NCI-H1092 treated with DMSO at 0.1 percent for 48 hours (cell line): ENCODE results near the gene CFAP20DC.
"Not testable (repeated sequence)": the region's sequence is repeated elsewhere in the genome, so short reads cannot be mapped to it uniquely, and the experiment has no call there.

Experiments used
- DNase-seq: peaks from one replicate; lab custom pipeline; 2025; lab: John Stamatoyannopoulos, UW

CFAP20DC gene

DNA sequence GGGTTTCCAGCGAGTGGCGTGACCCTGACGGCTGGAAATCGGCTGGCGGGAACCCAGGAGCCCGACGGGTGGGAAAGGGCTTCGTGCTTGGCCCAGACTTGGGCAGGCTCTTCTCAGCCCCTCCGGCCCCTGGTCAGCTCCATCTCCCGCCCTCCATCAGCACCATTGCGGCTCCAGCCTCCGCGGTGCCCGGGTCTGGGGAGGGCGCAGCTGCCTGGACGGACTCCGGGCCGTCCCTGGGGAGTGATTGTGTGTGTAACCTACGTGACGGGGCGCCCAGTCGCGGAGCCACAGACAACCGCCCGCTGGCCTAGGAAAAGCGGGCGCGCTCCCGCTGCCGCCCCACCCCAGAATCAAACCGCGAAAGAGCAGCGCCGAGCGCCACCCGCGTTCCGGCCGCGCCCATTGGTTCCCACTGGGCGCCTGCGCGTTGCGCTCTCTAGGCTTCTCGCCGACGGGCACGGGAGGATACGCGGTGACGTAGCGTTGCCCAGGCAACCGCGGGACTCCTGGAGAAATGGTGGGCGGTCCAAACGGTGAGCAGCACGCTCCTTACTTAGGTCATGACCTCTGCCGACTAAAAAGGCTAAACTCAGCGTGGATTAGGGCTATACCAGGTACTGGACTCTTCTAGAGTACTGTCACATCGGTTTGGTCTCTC lies at the start of gene CFAP20DC:
Gene CFAP20DC, minus strand, starts transcription at position 355 of the 661 bp plus-strand sequence. CDS start 394 bp downstream, outside the sequence.
- peak; percentile 86 for DNase-seq

DNA sequence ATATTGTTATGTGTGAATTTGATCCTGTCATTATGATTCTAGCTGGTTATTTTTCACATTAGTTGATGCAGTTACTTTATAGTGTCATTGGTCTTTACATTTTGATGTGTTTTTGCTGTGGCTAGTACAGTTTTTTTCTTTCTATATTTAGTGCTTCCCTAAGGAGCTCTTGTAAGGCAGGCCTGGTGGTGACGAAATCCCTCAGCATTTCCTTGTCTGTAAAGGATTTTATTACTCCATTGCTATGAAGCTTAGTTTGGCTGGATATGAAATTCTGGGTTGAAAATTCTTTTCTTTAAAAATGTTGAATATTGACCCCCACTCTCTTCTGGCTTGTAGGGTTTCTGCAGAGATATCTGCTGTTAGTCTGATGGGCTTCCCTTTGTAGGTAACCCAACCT lies 48.7 kb upstream of the CFAP20DC start:
- DNase-seq: not testable (repeated sequence)

DNA sequence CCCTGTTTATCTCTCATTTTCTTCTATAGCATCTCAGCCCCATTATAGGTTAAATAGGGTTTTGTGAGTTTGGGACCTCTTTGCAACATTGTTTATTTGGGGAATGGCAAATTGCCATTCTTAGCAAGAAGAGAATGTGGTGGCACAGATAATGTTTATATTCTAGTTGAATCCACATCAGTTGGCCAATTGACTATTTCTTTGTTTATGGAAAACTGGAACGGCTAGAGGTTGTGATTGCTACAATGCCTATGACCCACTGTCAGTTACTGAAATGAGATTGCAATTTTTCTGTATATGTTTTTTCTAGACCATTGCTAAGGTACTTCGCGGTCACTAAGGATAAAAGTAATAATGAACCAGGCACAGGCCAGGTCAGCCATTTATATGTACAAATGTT lies 44.6 kb upstream of the CFAP20DC start:
- DNase-seq: no peak

- DNase-seq: no peak
Observed at GRCh38 chr3:59093521-59093920, 43.7 kb upstream of the CFAP20DC start.

DNA sequence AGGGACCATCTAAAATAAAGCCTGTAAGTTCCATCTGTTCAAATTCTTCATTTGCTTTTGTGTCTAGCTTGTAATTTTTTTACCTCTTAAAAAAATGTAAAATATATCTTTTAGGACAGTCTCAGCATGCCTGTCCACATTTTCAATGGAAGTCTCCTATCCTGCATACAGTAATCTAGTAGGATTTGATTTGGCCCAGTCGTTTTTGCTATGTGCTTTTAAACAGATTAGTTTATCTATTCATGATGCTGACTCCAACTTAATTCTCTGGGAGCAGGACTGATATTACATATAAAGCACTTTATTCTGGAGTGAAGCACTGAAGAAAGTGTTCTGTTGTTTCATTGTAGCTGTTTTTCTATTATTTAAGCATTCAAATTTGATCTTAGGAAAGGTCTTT lies 38.9 kb upstream of the CFAP20DC start:
- no peak for DNase-seq

GRCh38 chr3:59085976-59086375 lies 36.2 kb upstream of the CFAP20DC start:
- DNase-seq: no peak

DNA sequence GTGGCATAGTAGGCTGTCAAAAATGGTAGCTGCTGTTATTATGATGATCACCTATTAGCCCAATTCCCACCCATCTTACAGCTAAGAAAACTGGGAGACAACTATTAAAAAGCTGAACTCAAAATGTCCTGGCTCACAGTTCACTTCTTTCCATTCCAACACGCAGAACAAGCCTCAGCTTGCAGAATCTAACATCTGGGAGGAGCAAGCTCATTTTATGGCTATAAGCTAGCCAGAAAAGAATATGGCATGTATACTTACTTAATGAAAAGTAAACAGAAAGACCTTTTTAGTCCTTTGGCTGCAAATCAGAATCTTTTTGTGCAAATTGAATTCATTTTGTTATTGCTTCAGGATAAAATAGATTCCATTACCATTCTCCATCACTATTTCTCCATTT lies 34.8 kb upstream of the CFAP20DC start:
- DNase-seq: no peak

GRCh38 chr3:59082106-59082505 lies 32.3 kb upstream of the CFAP20DC start:
- no peak for DNase-seq

- DNase-seq: no peak
Observed at GRCh38 chr3:59081071-59081470, 31.2 kb upstream of the CFAP20DC start.

- DNase-seq: no peak
Observed at GRCh38 chr3:59079962-59080361, 30.1 kb upstream of the CFAP20DC start.

DNA sequence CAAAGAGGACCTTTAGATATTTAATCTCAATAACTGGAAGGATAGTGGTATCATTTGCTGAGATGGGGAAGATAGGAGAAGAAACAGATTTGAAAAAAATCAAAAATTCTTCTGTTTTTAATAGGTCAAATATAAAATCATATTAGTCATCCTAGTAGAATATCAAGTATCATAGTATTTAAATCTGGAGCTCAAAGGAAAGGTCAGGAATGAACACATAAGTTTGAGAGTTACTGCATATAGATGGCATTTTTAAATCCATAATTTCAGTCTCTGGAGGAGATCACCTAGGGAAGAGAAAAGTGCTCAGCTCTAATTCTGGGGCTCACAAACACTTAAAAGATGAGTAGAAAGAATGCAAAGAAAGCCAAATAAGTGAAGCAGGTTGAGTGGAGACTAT lies 24.9 kb upstream of the CFAP20DC start:
- no peak for DNase-seq

- DNase-seq: no peak
Observed at GRCh38 chr3:59072681-59073080, 22.9 kb upstream of the CFAP20DC start.

DNA sequence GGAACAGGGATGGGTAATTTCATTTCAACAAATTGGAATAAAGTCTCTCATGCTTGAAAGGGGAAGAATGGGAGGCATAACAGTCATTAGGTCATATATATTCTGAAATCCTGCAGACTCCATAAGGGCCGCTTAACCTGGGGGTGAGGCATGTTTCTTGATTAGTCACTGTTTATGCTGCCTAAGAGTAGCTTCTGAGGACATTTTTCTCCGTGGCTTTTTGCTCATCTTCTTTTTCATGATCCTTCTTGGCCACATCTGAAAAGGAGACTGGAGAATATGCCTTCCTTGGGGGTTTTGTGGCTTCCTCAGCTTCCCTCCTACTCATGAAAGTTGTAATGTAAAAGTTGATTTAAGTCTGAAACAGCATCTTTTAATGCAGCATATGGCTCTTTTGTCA lies 20.0 kb upstream of the CFAP20DC start:
- no peak for DNase-seq

- DNase-seq: no peak
Observed at GRCh38 chr3:59065240-59065639, 15.4 kb upstream of the CFAP20DC start.

DNA sequence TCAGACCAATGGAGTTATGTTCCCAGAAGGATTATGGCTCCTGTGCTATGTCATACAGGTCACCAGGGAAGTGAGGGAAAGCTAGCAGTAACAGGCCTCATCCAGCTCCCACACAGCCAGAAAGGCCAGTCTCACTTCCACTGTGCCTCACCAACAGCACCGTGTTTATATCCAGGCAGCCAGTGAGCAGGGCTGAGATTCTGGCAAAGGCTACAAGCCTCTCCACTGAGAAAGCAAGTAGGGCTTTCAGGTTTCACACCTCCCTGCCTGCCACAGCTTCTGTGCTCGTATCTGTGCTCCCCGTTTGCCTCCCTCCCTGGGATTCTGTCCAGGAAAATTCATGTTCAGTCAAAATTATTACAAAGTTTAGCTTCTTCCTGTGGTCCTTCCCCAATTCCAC lies 14.9 kb upstream of the CFAP20DC start:
- DNase-seq: no peak

DNA sequence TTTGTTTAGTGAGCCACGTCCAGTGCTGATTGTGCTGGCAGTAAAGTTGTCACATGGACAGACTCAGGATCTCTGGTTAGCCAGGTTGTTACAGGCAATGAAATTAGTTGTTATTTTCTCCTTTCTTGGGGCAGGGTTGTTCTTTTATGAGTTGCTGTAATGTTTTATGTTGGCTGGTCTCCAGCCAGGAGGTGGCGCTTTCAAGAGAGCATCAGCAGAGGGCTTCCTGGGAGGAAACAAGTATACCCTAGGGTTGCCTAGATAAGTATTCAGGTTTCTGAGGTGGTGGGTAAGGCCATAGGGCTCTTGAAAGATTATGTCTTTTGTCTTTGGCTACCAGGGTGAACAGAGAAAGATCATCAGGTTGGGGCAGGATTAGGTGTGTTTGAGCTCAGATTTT lies 14.5 kb upstream of the CFAP20DC start:
- DNase-seq: no peak

DNA sequence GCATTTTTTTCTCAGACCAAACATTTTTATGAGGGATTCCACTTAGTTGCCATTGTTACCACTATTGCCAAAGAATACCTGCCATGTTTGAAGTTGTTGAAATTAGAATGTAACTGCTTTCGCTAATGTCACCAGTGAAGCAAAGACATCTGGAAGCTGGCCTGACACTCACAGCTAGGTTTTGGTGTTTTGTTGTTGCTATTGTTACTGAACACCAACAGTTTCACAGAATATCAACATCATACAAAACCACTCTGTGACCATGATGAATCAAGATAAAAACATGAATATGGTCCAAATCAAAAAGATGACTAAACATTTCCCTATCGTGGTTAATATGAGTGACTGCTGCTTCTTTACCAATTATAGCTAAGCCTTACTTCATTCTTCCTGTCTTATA lies 6.9 kb upstream of the CFAP20DC start:
- DNase-seq: no peak

- no peak for DNase-seq
Observed at GRCh38 chr3:59052803-59053411, 3.1 kb upstream of the CFAP20DC start.

- DNase-seq: not testable (repeated sequence)
Observed at GRCh38 chr3:59050811-59051414, 1.1 kb upstream of the CFAP20DC start.

DNA sequence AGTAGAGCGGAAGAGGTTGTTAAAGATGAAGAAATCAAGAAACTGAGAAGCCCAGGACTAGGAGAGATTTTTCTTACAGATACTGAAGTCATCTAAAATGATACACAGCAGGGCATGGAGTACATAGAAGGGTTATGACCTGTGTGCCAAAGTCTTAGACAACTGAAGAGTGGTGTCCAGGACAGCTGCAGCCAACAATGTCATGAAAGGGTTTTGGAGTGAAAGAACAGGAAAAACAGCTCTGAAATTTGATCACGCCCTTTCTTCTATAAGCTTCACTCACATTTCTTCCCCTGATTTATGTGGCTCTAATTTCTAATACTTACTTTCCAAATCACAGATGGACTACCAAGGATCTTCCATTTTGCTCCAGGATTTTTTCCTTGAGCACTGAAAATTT lies 3.0 kb downstream of the CFAP20DC start:
- DNase-seq: no peak

GRCh38 chr3:59043391-59043790 lies 6.4 kb downstream of the CFAP20DC start:
- DNase-seq: peak; percentile 58

DNA sequence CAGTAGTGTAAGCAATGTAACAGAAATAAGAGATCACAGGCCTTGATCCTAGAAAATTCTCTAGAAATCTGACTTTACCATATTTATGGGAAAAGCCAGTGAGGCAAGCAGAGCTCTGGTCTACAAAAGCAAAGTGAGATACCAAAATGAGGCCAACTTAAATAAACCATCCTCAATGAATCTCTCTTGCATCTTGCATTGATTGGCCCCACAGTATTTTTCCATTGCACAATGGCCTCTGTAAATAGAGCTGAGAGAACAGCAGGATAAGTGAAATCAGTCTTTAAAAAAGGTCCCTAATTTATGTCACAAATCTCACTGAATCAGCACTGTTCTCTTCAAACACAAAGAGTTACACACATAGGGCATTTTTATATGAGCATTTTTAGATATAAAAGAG lies 8.9 kb downstream of the CFAP20DC start:
- DNase-seq: no peak

DNA sequence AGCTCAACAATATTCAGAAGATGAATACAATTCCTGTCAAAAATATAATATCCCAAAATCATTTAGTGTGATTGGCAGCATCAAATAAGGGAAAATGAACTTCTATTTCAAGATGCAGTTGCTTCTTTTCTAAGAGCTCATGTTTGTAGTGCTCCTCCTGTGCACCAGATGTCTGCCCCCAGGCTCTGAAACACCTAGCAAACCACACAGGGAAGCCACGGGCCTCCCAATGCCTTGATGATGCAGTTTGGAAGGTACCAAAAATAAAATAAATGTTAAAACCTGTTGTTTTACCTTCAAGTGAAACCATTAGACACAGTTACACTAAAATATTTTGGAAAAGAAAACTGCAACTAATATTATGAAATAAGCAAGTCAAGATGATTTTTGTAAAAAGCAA lies 22.2 kb downstream of the CFAP20DC start:
- DNase-seq: no peak

DNA sequence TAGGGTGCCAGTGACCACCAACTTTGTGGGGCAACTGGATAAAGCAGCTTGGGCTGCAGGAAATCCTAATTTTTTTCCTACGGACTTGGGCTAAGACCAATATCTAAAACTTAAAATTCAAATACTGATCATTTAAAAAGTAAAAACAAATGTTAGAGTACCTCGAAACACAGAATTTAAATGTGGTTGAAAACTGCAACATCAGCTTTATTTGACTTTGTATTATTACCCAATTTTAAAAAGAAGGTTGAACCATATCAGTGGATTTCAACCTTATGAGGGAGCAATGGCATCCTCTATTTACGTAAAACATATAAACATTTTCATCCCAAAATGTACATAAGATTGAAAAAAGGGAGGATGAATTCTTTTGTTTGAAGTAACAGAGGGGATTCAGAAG lies 26.2 kb downstream of the CFAP20DC start:
- no peak for DNase-seq
